ENCODE measurements around the gene SPATA19. TPM values are rescaled to one million over a fixed set of nuclear protein-coding genes. Genes with fewer than 3 reads are reported as not detected.

The SPATA19 gene
- total RNA-seq, 1 experiment from 2014 or later, result not detected

GRCh38 chr11:133790995-133791394 is 54.3 kb downstream of the SPATA19 start:
- H4K20me1 ChIP-seq (ENCODE audit: insufficient read depth), result no peaks in the 10 kb centered on the region
- POLR2A ChIA-PET (ENCODE audit: unreplicated experiment), result no interaction called here
- no peak overlapping the region for H2AFZ ChIP-seq
- TF ChIP-seq CTCF (conservative IDR thresholded peaks at IDR 0.05) (no peak), EZH2 (IDR thresholded peaks at IDR 0.05; ENCODE audit: low read depth) (no peak)
- H3K36me3 ChIP-seq (ENCODE audit: low read depth), result no peaks in the 10 kb centered on the region
- H3K4me2 ChIP-seq, result no peak overlapping the region
- H3K9me3 ChIP-seq (ENCODE audit: insufficient read depth, low read depth), result no peaks in the 10 kb centered on the region
- H3F3A ChIP-seq (ENCODE audit: insufficient read depth, low read depth), result no peaks in the 10 kb centered on the region
- no peak for DNase-seq
- H3K27me3 ChIP-seq (ENCODE audit: insufficient read depth, low read depth), result peaks cover 43% of the 10 kb centered on the region
- no peaks in the 10 kb centered on the region for H3K4me1 ChIP-seq (replicated peaks; ENCODE audit: insufficient read depth)
- CTCF ChIA-PET, result no interaction called here
- no peak overlapping the region for H3K4me3 ChIP-seq
- no TSS peak for BruUV-seq (replicated peaks)
- H3K9me2 ChIP-seq (ENCODE audit: insufficient read depth), result no peaks in the 10 kb centered on the region
- no peak overlapping the region for H3K27ac ChIP-seq
- intact Hi-C loops (cut with micrococcal nuclease; ENCODE audit: unreplicated experiment), result no loop called here
- no peaks in the 10 kb centered on the region for H3K79me2 ChIP-seq (ENCODE audit: low read depth)

Other genes with a start within 250 kb of the SPATA19 start
- gene IGSF9B, start 111.5 kb upstream of the SPATA19 start, total RNA-seq (2021), result not detected in 2 replicates
- gene JAM3, start 223.6 kb upstream of the SPATA19 start, total RNA-seq (2021), result not detected in 2 replicates